Stimulated activated CD4-positive, alpha-beta T cell treated with anti-CD3 and anti-CD28 coated beads, Interleukin-15, amount 100 ng/mL, for 24 hours (primary cell): ENCODE results near the gene PADI4.

Experiments
- DNase-seq: peaks from one replicate; pipeline ENCODE4 v3.0.0-alpha.2; 2020

PADI4 gene

GRCh38 chr1:17307946-17308345 is at the start of gene PADI4:
TSS of gene PADI4 (plus strand) at chr1:17308197. CDS start at chr1:17308223, 26 bp downstream.
- no peak for DNase-seq

GRCh38 chr1:17258758-17259130 is 49.3 kb upstream of the PADI4 start:
- no peak for DNase-seq

GRCh38 chr1:17259233-17259873 is 48.6 kb upstream of the PADI4 start:
- no peak for DNase-seq

GRCh38 chr1:17260264-17260663 is 47.7 kb upstream of the PADI4 start:
- no peak for DNase-seq

GRCh38 chr1:17260738-17261137 is 47.3 kb upstream of the PADI4 start:
- DNase-seq: no peak

GRCh38 chr1:17263936-17264335 is 44.1 kb upstream of the PADI4 start:
- DNase-seq: no peak

GRCh38 chr1:17264470-17264869 is 43.5 kb upstream of the PADI4 start:
- DNase-seq: no peak

- DNase-seq: no peak
Measured at GRCh38 chr1:17265162-17265561, 42.8 kb upstream of the PADI4 start.

- no peak for DNase-seq
Measured at GRCh38 chr1:17265950-17266349, 42.0 kb upstream of the PADI4 start.

- DNase-seq: no peak
Measured at GRCh38 chr1:17270891-17271765, 36.9 kb upstream of the PADI4 start.

- no peak for DNase-seq
Measured at GRCh38 chr1:17272066-17272465, 35.9 kb upstream of the PADI4 start.

- no peak for DNase-seq
Measured at GRCh38 chr1:17272646-17273045, 35.4 kb upstream of the PADI4 start.

- DNase-seq: no peak
Measured at GRCh38 chr1:17273096-17273495, 34.9 kb upstream of the PADI4 start.

GRCh38 chr1:17274186-17275170 is 33.5 kb upstream of the PADI4 start:
- DNase-seq: peak; percentile 65

- no peak for DNase-seq
Measured at GRCh38 chr1:17276568-17276967, 31.4 kb upstream of the PADI4 start.

GRCh38 chr1:17277511-17278159 is 30.4 kb upstream of the PADI4 start:
- DNase-seq: no peak

GRCh38 chr1:17278996-17279830 is 28.8 kb upstream of the PADI4 start:
- DNase-seq: no peak

- no peak for DNase-seq
Measured at GRCh38 chr1:17280436-17280835, 27.6 kb upstream of the PADI4 start.

- no peak for DNase-seq
Measured at GRCh38 chr1:17280894-17281293, 27.1 kb upstream of the PADI4 start.

- no peak for DNase-seq
Measured at GRCh38 chr1:17281775-17282181, 26.2 kb upstream of the PADI4 start.

GRCh38 chr1:17282836-17283235 is 25.2 kb upstream of the PADI4 start:
- DNase-seq: no peak

- DNase-seq: no peak
Measured at GRCh38 chr1:17286646-17287045, 21.4 kb upstream of the PADI4 start.
